ENCODE results near the gene TESMIN.

- TF ChIP-seq POLR2A (IDR thresholded peaks at IDR 0.05; ENCODE audit: low read length) (no peak), GATA1 (IDR thresholded peaks at IDR 0.05; ENCODE audit: low read depth, low read length) (no peak)
Observed at GRCh38 chr11:68704887-68705286, 46.4 kb downstream of the TESMIN start.
